ENCODE data around the gene BFAR.
"Not testable (repeated sequence)": the region's sequence is repeated elsewhere in the genome, so short reads cannot be mapped to it uniquely, and the experiment has no call there.

The BFAR gene

GRCh38 chr16:14636179-14636950 lies 3.6 kb downstream of the BFAR start:
- not testable (repeated sequence) for DNase-seq

- not testable (repeated sequence) for DNase-seq
These were observed 4.1 kb downstream of the BFAR start for GRCh38 chr16:14636951-14637240.

GRCh38 chr16:14640538-14640937 lies 7.8 kb downstream of the BFAR start:
- peak; percentile 46 for DNase-seq

GRCh38 chr16:14641206-14641605 lies 8.5 kb downstream of the BFAR start:
- no peak for DNase-seq

GRCh38 chr16:14641926-14642325 lies 9.2 kb downstream of the BFAR start:
- DNase-seq, result peak; percentile 58

GRCh38 chr16:14649816-14650215 lies 17.1 kb downstream of the BFAR start:
- no peak for DNase-seq

- DNase-seq, result no peak
These were observed 17.9 kb downstream of the BFAR start for GRCh38 chr16:14650629-14651028.

- DNase-seq, result no peak
These were observed 20.0 kb downstream of the BFAR start for GRCh38 chr16:14652726-14653125.

GRCh38 chr16:14658063-14658462 lies 25.3 kb downstream of the BFAR start:
- peak; percentile 93 for DNase-seq

- no peak for DNase-seq
These were observed 34.9 kb downstream of the BFAR start for GRCh38 chr16:14667347-14668266.

- DNase-seq, result no peak
These were observed 35.9 kb downstream of the BFAR start for GRCh38 chr16:14668556-14669223.

- DNase-seq, result peak; percentile 17
These were observed 37.0 kb downstream of the BFAR start for GRCh38 chr16:14669776-14670175.

GRCh38 chr16:14672403-14672971 lies 39.7 kb downstream of the BFAR start:
- DNase-seq, result no peak

GRCh38 chr16:14676633-14677032 lies 43.9 kb downstream of the BFAR start:
- no peak for DNase-seq

GRCh38 chr16:14677627-14678026 lies 44.9 kb downstream of the BFAR start:
- no peak for DNase-seq

GRCh38 chr16:14678748-14679497 lies 46.2 kb downstream of the BFAR start:
- DNase-seq, result no peak

GRCh38 chr16:14680396-14680795 lies 47.6 kb downstream of the BFAR start:
- DNase-seq, result not testable (repeated sequence)

GRCh38 chr16:14681115-14681514 lies 48.4 kb downstream of the BFAR start:
- DNase-seq, result no peak

- DNase-seq, result no peak
These were observed 49.4 kb downstream of the BFAR start for GRCh38 chr16:14682121-14682520.

- DNase-seq, result peak; percentile 72
These were observed 53.4 kb downstream of the BFAR start for GRCh38 chr16:14685870-14686793.

GRCh38 chr16:14694129-14694528 lies 61.4 kb downstream of the BFAR start, which contains the start of gene PLA2G10:
TSS of gene PLA2G10 (minus strand) at chr16:14694308. CDS start at chr16:14694229, 79 bp downstream.
- DNase-seq, result not testable (repeated sequence)

All from hematopoietic multipotent progenitor cell treated with erythropoietin and hydrocortisone succinate and interleukin-3 and kit ligand, for 4 days (in vitro differentiated cells).